Adipocyte (in vitro differentiated cells): ENCODE data around the gene RDH13.
"Not testable (repeated sequence)": the region's sequence is repeated elsewhere in the genome, so short reads cannot be mapped to it uniquely, and the experiment has no call there.

Experiments
- DNase-seq: peaks from one replicate; pipeline ENCODE4 v3.0.0-alpha.2; 2015; ENCODE audit warnings: low read depth
- H3K27me3 ChIP-seq: replicated peaks from 2 replicates; pipeline ENCODE4 v1.7.0; 2013; ENCODE audit warnings: mild to moderate bottlenecking, low read length, moderate library complexity; ENCODE audit not compliant: control insufficient read depth, insufficient read depth
- H3K36me3 ChIP-seq: 2 replicates; pipeline ENCODE4 v1.7.0; 2013; ENCODE audit warnings: low read length, mild to moderate bottlenecking, moderate library complexity; ENCODE audit not compliant: control insufficient read depth, insufficient read depth, severe bottlenecking
- H3K4me1 ChIP-seq: 2 replicates; pipeline ENCODE4 v1.7.0; 2013; ENCODE audit warnings: mild to moderate bottlenecking, low read length, moderate library complexity; ENCODE audit not compliant: control insufficient read depth, insufficient read depth
- H3K4me3 ChIP-seq: 2 replicates; pipeline ENCODE4 v1.7.0; 2013; ENCODE audit warnings: mild to moderate bottlenecking, low read length, moderate library complexity
- H3K9ac ChIP-seq: 2 replicates; pipeline ENCODE4 v1.7.0; 2013; ENCODE audit warnings: mild to moderate bottlenecking, low read length, moderate library complexity
- H3K9me3 ChIP-seq: 2 replicates; pipeline ENCODE4 v1.7.0; 2013; ENCODE audit warnings: mild to moderate bottlenecking, low read length, moderate library complexity; ENCODE audit not compliant: control insufficient read depth

The RDH13 gene

DNA sequence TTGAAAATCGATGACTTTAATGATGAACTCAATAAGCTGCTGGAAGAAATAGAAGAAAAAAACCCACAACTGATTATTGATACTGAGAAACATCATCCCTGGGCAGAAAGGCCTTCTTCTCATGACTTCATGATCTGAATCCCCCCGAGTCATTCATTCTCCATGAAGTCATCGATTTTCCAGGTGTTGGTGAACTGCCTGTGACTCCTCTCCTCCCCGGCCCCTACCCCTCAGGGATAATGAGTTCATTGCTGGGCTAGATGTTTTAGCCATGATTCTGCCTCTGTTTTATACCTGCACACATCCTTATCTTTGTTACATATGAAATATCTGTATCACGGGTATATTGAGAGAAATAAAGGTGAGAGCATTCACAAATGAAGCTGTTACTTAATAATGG lies 62.2 kb downstream of the RDH13 start:
- H3K27me3 ChIP-seq = no peaks in the 10 kb centered on the region
- peaks cover 8% of the 10 kb centered on the region for H3K9me3 ChIP-seq
- no peak overlapping the region for H3K4me3 ChIP-seq
- H3K4me1 ChIP-seq = no peaks in the 10 kb centered on the region
- DNase-seq = no peak
- no peaks in the 10 kb centered on the region for H3K36me3 ChIP-seq
- H3K9ac ChIP-seq = no peak overlapping the region

DNA sequence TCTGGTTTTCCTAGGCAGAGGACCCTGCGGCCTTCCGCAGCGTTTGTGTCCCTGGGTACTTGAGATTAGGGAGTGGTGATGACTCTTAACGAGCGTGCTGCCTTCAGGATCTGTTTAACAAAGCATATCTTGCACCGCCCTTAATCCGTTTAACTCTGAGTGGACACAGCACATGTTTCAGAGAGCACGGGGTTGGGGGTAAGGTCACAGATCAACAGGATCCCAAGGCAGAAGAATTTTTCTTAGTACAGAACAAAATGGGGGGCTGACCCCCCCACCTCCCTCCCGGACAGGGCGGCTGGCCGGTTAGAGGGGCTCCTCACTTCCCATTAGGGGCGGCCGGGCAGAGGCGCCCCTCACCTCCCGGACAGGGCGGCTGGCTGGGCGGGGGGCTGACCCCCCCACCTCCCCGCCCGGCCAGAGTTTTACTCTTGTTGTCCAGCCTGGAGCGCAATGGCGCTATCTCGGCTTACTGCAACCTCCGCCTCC lies 64.2 kb downstream of the RDH13 start:
- H3K36me3 ChIP-seq, H3K9ac ChIP-seq, H3K9me3 ChIP-seq, H3K27me3 ChIP-seq, DNase-seq, H3K4me3 ChIP-seq, H3K4me1 ChIP-seq: not testable (repeated sequence)

DNA sequence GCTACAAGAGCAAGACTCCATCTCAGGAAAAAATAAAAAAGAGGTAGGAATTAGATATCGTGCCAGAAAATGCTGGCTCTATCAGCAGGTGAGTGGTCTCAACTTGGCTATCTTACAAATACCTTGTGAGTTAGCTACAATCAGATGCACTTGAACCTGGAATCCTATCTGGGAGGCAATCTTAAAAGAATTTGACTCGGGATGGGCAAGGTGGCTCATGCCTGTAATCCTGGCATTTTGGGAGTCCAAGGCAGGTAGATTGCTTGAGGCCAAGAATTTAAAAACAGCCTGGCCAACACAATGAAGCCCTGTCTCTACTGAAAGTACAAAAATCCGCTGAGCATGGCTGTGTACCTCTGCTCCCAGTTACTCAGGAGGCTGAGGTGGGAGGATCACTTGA lies 67.4 kb downstream of the RDH13 start:
- H3K4me3 ChIP-seq = no peak overlapping the region
- no peak overlapping the region for H3K9ac ChIP-seq
- H3K36me3 ChIP-seq = no peaks in the 10 kb centered on the region
- no peak for DNase-seq
- no peaks in the 10 kb centered on the region for H3K27me3 ChIP-seq
- H3K9me3 ChIP-seq = peaks cover 7% of the 10 kb centered on the region
- H3K4me1 ChIP-seq = no peaks in the 10 kb centered on the region
